Urinary bladder (tissue), 4 donors: ENCODE results near the gene SKI. TPM values are rescaled to one million over a fixed set of nuclear protein-coding genes. Genes with fewer than 3 reads are reported as not detected.
"Not testable (repeated sequence)": the region's sequence is repeated elsewhere in the genome, so short reads cannot be mapped to it uniquely, and the experiment has no call there.

Experiments
- DNase-seq: peaks from one replicate; pipeline ENCODE4 v3.0.0-alpha.2; 2015; ENCODE audit errors: extremely low spot score
- H3K27ac ChIP-seq: one replicate; pipeline ENCODE4 v1.5.1; 2013; ENCODE audit warnings: low read depth, mild to moderate bottlenecking, moderate library complexity
- H3K36me3 ChIP-seq: one replicate; pipeline ENCODE4 v1.6.1; 2013; ENCODE audit warnings: mild to moderate bottlenecking, moderate library complexity; ENCODE audit not compliant: insufficient read depth
- H3K4me1 ChIP-seq: one replicate; pipeline ENCODE4 v1.6.1; 2013; ENCODE audit warnings: mild to moderate bottlenecking, moderate library complexity; ENCODE audit not compliant: insufficient read depth
- H3K4me3 ChIP-seq: one replicate; pipeline ENCODE4 v1.5.1; 2013; ENCODE audit warnings: low read depth, low read length
- WGBS: extraction: QIAGEN DNeasy Blood & Tissue Kit; methylation state at CpG from one replicate; pipeline ENCODE4 v1.1.7; 2013; 5-methylcytosine and 5-hydroxymethylcytosine counted together
- polyA plus RNA-seq: library from polyadenylated mRNA; stranded (reverse); fragments of 200-250 nt; gene quantifications from one replicate; pipeline ENCODE4 v1.2.3, GENCODE V29; 2013
- total RNA-seq: library from RNA; depleted of rRNA; stranded (reverse); fragments of >200 nt; gene quantifications from one replicate; pipeline ENCODE4 v1.2.3, GENCODE V29; 2014
- donor health status: healthy with polysubstance abuse.
- donor health status: healthy.

The SKI gene
- total and polyA plus RNA-seq, 2 donors = 27.8 to 60.5 TPM

- whole genome bisulfite sequencing = 71% methylated on average over 10 of the region's 10 CpGs
- DNase-seq = no peak
- Histone ChIP-seq H3K4me3 (no peak overlapping the region), H3K36me3 (no peaks in the 10 kb centered on the region), H3K4me1 (no peaks in the 10 kb centered on the region), H3K27ac (no peak overlapping the region)
These were observed 60.2 kb downstream of the SKI start for GRCh38 chr1:2288311-2288710.

- no peaks in the 10 kb centered on the region for H3K4me1 ChIP-seq
- no peaks in the 10 kb centered on the region for H3K36me3 ChIP-seq
- no peak overlapping the region for H3K27ac ChIP-seq
- H3K4me3 ChIP-seq = no peak overlapping the region
- 73% methylated on average over 20 of the region's 20 CpGs for WGBS
- DNase-seq = no peak
These were observed 60.9 kb downstream of the SKI start for GRCh38 chr1:2288816-2289536.

DNA sequence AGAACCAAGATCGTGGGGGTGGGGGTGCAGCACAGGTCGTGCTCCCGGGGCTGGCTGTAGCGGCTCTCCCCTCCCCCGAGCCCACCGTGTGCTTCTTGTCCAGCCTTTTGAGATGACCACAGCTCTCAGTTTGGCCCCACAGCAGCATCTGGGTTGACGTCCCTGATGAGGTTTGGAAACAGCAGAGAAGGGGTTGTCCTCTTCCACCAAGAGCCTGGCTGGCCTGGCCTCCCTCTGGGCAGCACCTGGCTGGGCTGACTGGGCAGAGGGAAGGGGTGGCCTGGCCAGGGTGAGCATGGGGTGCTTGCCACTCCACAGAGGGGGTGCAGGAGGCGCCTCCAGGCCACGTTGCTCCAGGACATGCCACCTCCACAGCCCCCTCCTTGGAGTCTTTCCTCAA, 61.5 kb downstream of the SKI start:
- Histone ChIP-seq H3K36me3 (no peaks in the 10 kb centered on the region), H3K4me1 (no peaks in the 10 kb centered on the region), H3K27ac (no peak overlapping the region), H3K4me3 (no peak overlapping the region)
- WGBS = 59% methylated on average over 9 of the region's 9 CpGs
- DNase-seq = no peak

GRCh38 chr1:2290171-2290578, 62.1 kb downstream of the SKI start:
- no peaks in the 10 kb centered on the region for H3K4me1 ChIP-seq
- no peak overlapping the region for H3K27ac ChIP-seq
- DNase-seq = no peak
- WGBS = 50% methylated on average over 7 of the region's 7 CpGs
- no peaks in the 10 kb centered on the region for H3K36me3 ChIP-seq
- no peak overlapping the region for H3K4me3 ChIP-seq

- Histone ChIP-seq H3K27ac (peak overlapping the region; percentile 3), H3K4me3 (no peak overlapping the region), H3K36me3 (no peaks in the 10 kb centered on the region), H3K4me1 (no peaks in the 10 kb centered on the region)
- no peak for DNase-seq
- 22% methylated on average over 41 of the region's 41 CpGs for WGBS
These were observed 62.7 kb downstream of the SKI start for GRCh38 chr1:2290595-2291510.

- WGBS = 60% methylated on average over 5 of the region's 5 CpGs
- Histone ChIP-seq H3K4me1 (no peaks in the 10 kb centered on the region), H3K27ac (no peak overlapping the region), H3K36me3 (no peaks in the 10 kb centered on the region), H3K4me3 (no peak overlapping the region)
- DNase-seq = no peak
These were observed 63.5 kb downstream of the SKI start for GRCh38 chr1:2291577-2291976.

- Histone ChIP-seq H3K4me3 (no peak overlapping the region), H3K4me1 (no peaks in the 10 kb centered on the region), H3K27ac (no peak overlapping the region), H3K36me3 (no peaks in the 10 kb centered on the region)
- WGBS = 86% methylated on average over 30 of the region's 30 CpGs
- no peak for DNase-seq
These were observed 64.8 kb downstream of the SKI start for GRCh38 chr1:2292725-2293450.

DNA sequence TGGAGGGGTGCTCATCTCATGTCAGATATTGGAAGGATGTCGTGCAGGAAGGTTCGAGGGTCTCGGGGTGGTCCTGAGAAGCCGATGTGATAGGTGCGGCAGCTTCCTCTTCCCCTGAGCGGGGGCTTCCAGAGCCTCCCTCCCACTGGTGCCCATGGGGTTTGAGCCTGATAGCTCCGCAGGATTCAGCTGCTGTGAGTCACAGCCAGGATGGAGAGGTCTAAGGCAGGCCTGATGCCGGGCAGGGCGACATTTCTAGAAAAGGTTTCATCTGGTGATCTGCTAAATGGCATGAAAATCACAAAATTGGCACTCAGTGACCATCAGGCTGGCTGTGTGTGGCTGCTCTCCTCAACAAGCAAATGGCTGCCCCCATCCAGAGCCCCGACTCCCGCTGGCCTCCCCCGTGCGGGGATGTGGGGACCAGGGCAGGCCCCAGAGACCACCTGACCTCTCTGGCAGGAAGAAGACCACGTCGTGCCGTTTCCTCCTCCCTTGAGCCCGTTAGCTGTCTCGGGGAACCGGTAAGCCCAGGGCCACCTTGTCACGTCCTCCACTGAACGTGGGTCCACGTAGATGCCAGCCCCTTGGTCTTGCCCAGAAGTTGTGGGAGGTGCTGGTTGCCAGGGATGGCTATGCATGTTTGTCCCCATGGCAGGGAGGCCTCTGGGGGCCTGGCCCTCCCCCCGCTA, 66.1 kb downstream of the SKI start:
- no peak for DNase-seq
- H3K4me3 ChIP-seq = no peak overlapping the region
- WGBS = 58% methylated on average over 23 of the region's 23 CpGs
- H3K4me1 ChIP-seq = no peaks in the 10 kb centered on the region
- H3K27ac ChIP-seq = no peak overlapping the region
- H3K36me3 ChIP-seq = no peaks in the 10 kb centered on the region

DNA sequence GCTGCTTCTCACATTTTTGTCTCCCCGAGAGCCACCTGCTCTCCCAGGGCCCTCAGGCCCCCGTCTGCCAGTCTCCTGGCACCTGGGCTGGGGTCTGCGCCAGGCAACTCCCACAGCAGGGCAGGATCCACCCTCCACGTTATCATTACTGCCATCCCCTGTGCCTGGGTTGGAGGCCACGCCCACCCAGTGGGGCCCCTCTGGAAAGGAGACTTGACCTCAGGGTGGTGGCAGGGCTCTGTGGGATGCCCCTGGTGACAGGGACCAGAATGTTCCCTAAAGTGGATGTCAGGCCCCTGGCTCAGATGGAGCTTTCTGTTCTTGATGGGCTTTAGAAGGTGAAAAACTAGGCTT, 66.6 kb downstream of the SKI start:
- H3K36me3 ChIP-seq = no peaks in the 10 kb centered on the region
- no peak overlapping the region for H3K4me3 ChIP-seq
- H3K4me1 ChIP-seq = no peaks in the 10 kb centered on the region
- DNase-seq = no peak
- WGBS = 83% methylated on average over 5 of the region's 5 CpGs
- no peak overlapping the region for H3K27ac ChIP-seq

DNA sequence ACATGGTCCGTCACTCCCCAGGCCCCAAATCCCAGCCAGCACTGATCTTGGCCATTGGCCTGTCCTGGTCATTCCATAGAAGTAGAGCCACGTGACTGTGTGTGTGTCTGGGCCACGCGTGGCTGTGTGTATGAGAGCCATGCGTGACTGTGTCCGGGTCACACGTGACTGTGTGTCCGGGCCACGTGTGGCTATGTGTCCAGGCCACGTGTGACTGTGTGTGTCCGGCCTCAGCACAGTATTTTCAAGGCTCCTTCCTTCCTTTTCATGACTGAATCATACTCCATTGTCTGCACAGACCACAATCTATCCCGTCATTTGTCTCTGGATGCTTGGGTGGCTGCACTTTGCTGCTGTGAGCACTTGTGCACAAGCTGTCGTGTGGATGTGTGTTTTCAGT, 67.4 kb downstream of the SKI start:
- H3K27ac ChIP-seq = no peak overlapping the region
- WGBS = 89% methylated on average over 13 of the region's 13 CpGs

DNA sequence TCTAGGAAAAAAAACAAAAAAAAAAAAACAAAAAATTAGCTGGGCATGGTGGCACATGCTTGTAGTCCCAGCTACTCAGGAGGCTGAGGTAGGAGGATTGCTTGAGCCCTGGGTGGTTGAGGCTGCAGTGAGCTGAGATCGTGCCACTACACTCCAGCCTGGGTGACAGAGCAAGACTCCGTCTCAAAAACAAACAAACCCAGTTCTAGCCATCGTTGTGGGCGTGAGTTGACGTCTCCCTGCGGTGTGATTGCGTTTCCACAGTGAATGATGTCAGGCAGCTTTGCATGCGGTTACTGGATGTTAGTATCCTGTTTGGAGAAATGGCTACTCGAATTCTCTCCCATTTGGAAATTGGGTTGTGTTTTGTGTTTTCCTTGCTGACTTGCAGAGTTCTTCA, 68.1 kb downstream of the SKI start:
- not testable (repeated sequence) for DNase-seq, H3K27ac ChIP-seq, H3K36me3 ChIP-seq, H3K4me1 ChIP-seq, H3K4me3 ChIP-seq
- 80% methylated on average over 9 of the region's 9 CpGs for WGBS

More for the DNA sequence above, 67.4 kb downstream of the SKI start:
- Histone ChIP-seq H3K4me1 (no peaks in the 10 kb centered on the region), H3K36me3 (no peaks in the 10 kb centered on the region), H3K4me3 (no peak overlapping the region)
- no peak for DNase-seq

DNA sequence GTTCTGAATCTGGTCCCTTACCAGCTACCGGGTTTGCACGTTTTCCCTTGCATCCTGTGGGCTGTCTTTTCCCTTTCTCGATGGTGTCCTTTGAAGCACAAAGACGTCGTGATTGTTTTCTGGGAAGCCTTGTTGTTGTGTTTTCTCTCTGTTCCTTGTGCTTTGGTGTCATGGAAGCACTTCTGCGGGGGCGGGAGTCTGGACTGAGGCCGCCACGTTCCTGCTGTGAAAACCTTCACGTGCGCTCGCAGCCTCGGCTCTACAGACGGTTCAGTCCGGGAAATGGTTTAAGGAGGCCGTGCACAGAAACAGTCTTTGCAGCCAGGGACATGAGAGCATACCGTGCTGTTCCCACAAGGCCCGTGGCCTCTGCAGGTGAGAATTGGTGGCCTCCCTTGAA, 68.5 kb downstream of the SKI start:
- Histone ChIP-seq H3K4me1 (peaks cover 2% of the 10 kb centered on the region), H3K4me3 (no peak overlapping the region), H3K27ac (no peak overlapping the region), H3K36me3 (no peaks in the 10 kb centered on the region)
- no peak for DNase-seq
- WGBS = 86% methylated on average over 18 of the region's 18 CpGs

- H3K4me1 ChIP-seq = peaks cover 2% of the 10 kb centered on the region
- no peak for DNase-seq
- WGBS = 92% methylated on average over 35 of the region's 35 CpGs
- H3K27ac ChIP-seq = no peak overlapping the region
- H3K4me3 ChIP-seq = no peak overlapping the region
- no peaks in the 10 kb centered on the region for H3K36me3 ChIP-seq
These were observed 69.3 kb downstream of the SKI start for GRCh38 chr1:2297246-2298011.
